HUES6 (cell line): ENCODE measurements around the gene PEPD.

Experiments
- H3K27ac ChIP-seq: 2 replicates; pipeline ENCODE4 v1.7.0; 2013; ENCODE audit warnings: low read depth, mild to moderate bottlenecking, low read length, inconsistent platforms
- H3K27me3 ChIP-seq: 2 replicates; pipeline ENCODE4 v1.6.1; 2013; ENCODE audit warnings: low read length; ENCODE audit not compliant: control insufficient read depth, insufficient read depth
- H3K36me3 ChIP-seq: 2 replicates; pipeline ENCODE4 v1.6.1; 2013; ENCODE audit warnings: low read length; ENCODE audit not compliant: control insufficient read depth, insufficient read depth
- H3K4me1 ChIP-seq: 2 replicates; pipeline ENCODE4 v1.6.1; 2013; ENCODE audit warnings: low read length; ENCODE audit not compliant: control insufficient read depth, insufficient read depth
- H3K4me3 ChIP-seq: 2 replicates; pipeline ENCODE4 v1.5.1; 2013; ENCODE audit warnings: low read depth, low read length
- H3K9ac ChIP-seq: one replicate; pipeline ENCODE4 v1.6.1; 2013; ENCODE audit warnings: mild to moderate bottlenecking, low read length
- H3K9me3 ChIP-seq: 2 replicates; pipeline ENCODE4 v1.6.1; 2013; ENCODE audit warnings: low read depth, low read length; ENCODE audit not compliant: control insufficient read depth, insufficient read depth

The PEPD gene

DNA sequence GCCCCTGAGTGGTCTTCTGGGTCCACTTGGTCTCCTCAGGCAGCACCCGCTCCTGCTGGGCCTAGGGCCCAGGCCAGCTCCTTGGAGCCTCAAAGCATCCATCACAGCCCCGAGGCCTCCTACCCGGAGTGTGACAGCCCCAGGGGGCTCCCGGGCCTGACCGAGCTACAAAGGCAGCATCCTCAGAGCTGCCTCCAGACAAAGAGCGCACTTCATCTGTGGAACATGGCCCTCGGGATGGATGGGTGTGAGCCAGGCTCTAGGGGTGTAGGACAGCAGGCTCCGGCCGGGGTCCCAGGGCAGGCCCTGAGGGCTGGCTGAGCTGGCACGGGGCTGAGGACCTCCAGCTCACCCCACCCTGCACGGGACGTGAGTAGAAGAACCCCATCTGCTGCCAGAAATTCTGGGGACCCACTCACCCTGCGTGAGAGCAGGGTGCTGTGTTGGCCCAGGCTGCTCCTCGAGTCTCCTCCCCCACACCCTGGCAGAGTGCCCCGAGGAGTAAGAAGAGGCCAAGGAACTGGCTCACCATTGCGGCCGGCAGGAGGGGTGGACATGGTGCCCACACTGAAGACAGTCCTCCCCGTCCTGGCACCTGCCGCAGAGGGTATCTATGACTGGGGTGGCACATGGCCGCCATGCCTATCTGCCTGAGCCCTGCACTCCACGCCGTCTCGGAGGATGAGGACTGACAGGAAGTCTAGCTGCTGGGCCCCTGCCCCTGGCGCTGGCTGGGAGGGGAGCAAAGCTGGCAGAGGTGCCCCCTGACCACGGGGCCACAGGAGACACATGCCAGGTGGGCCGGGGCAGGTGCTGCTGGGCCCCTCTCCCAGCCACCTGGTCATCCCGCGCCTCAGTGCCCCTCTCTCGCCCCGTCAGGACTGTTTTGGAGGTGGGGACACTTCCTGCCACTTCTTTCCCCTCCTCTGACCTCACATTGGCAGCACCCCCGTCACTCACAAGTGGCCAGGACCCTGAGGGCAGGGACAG is 125.7 kb downstream of the PEPD start:
- Histone ChIP-seq H3K36me3 (no peaks in the 10 kb centered on the region), H3K9ac (no peak overlapping the region), H3K4me1 (peaks cover 12% of the 10 kb centered on the region), H3K9me3 (no peaks in the 10 kb centered on the region), H3K4me3 (no peak overlapping the region), H3K27me3 (no peaks in the 10 kb centered on the region), H3K27ac (no peak overlapping the region)

DNA sequence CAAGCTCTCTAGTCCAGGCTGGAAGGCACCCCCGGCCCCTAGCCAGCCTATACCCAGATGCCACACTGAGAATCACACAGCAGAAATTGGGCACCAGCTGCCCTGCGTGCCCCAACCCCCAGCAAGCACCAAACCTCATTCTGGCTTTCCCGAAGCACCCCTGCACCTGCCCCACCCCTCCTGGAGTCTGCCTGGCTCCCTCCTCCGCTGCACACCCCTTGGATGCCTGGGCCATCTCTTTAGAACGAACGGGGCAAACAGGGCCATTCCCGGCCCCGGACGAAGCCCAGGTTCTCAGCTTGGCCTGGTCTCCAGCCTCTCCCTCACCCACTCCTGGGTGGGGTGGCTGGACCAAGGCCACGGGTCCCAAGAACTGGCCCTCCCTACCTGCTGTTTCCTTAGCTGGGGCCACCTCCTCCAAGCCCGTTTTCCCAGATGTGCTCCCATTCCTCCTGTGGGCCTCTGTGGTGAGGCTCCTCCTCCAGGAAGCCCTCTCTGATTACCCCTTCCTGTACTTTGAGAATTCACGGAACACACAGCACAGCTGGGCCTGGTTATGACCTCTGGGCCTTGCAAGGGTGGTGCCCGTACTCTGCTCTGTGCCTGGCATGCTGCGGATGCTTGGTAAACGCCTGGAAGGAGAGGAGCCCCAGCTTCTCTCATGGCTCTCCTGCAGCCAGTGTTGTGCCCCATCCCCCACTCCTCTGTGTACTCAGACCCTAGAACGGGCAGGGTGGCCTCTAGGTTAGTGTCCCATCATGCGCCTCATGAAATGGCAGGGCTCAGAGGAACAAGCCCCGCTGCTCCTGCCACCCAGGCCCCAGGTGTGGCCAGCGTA is 126.6 kb downstream of the PEPD start:
- peaks cover 12% of the 10 kb centered on the region for H3K4me1 ChIP-seq
- H3K27me3 ChIP-seq, result no peaks in the 10 kb centered on the region
- no peaks in the 10 kb centered on the region for H3K36me3 ChIP-seq
- no peak overlapping the region for H3K4me3 ChIP-seq
- H3K9ac ChIP-seq, result no peak overlapping the region
- H3K27ac ChIP-seq, result no peak overlapping the region
- no peaks in the 10 kb centered on the region for H3K9me3 ChIP-seq

DNA sequence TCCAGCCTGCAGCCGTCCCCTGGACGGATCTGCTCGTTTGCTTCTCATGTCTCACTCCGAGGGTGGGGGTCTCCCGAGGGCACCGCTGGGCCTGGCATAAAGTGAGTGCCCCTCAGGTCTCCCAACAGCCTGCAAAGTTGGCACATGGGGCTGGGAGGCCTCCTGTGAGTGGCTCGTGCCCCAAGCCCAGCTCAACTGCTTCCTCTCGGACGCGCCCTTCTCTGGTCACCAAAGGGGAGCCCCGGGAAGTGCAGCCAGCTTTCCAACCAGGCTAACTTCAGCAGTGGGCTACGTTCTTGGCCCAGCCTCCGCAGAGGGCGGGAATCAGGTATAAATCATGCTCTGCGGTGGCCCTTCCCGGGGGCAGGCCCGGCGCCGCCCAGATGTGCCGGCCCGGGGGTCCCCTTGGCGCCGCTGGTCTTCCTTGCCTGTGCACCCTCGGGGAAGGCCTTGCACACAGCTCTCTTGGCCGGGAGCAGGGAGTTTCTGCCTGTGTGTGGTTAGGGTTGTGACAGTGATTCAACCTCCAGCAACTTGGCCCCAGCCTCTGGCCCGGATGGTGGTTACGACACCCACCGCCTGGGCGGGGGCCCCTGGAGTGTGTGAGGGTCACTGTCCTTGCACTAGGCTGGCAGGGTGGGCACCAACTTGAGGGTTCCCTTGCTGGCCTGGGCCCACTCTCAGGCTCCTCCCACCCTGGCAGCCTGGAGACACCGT is 127.4 kb downstream of the PEPD start:
- Histone ChIP-seq H3K4me1 (peaks cover 12% of the 10 kb centered on the region), H3K9ac (no peak overlapping the region), H3K9me3 (no peaks in the 10 kb centered on the region), H3K27ac (no peak overlapping the region), H3K36me3 (0 out of 2 replicates have a peak, but pooled peaks cover 2% of the 10 kb centered on the region), H3K27me3 (no peaks in the 10 kb centered on the region), H3K4me3 (no peak overlapping the region)

DNA sequence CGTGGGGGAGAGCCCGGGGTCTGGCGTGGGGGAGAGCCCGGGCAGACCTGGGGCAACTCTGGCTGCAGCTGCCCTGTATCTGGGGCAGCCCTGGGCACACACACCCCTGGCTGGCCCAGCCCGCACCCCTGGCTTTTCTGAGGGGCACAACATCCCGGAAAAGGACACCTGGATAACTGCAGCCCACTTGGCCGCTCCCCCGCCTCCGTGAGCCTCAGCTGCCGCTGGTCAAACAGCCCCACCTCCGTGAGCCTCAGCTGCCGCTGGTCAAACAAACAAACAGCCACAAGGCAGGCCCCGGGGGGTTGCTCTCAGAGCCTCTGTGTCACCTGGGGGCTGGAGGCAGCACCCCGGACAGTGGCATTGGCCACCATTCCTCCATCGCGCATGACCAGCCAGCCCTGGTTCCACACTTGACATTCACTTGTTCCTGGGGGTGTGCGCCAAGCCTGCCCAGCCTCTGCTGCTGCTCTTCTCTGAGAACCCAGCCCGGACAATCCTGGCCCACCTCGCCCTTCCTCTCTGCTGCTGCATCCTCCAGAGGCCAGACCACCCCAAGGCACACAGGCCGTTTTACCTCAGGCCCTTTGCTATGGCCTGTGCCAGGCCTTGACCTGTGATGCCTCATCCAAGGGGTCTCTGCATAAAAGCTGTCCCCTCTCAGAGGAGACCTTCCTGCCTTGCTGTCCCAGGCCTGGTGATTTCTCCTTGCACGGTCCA is 128.1 kb downstream of the PEPD start:
- no peak overlapping the region for H3K27ac ChIP-seq

DNA sequence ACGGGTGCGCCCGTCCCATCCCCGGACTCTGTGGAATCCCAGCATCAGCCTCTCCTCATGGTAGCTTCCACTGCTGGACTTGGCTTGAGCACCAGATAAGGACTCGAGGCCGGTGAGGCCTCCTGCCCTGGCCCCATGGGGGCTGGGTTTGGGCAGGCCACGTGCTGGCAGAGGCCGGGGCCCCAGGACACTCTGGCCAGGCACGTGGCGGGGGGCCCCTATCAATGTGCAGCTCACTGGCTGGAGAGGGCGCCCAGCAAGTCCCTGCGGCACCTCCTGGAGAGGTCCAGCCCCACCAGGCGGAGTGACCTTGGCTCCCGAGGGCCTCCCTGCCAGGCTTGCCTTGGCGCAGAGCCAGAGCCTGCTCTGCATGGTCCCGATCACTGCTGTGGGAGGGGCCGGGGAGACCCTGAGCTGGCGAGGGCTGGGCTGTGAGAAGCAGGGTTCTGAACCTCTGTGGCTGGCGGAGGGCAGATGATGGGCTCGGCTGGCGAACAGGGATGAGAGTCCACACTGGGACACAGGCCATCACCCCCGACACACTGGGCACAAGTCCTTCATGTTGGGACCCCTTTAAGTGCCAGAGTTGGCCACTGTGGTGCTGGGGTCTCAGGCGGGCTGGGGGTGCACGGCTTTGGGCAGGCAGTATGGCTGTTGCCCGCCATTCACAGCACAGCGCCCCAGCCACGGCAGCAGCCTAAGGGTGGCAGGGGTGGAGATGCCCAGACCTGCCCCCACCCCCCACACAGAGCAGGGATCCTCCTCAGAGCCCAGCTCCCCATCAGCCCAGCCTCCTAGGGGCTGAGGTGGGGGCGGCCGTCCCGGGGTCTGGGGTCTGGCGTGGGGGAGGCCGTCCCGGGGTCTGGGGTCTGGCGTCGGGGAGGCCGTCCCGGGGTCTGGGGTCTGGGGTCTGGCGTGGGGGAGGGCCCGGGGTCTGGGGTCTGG is 129.0 kb downstream of the PEPD start:
- Histone ChIP-seq H3K36me3 (peaks cover 4% of the 10 kb centered on the region; the same call in 1 of the 2 replicates), H3K9ac (no peak overlapping the region), H3K27ac (0 out of 2 replicates have a peak overlapping the region, but pooled peaks have one; percentile 26), H3K4me3 (no peak overlapping the region), H3K27me3 (no peaks in the 10 kb centered on the region), H3K4me1 (peaks cover 12% of the 10 kb centered on the region), H3K9me3 (no peaks in the 10 kb centered on the region)

More for the DNA sequence above, 128.1 kb downstream of the PEPD start:
- H3K27me3 ChIP-seq, result no peaks in the 10 kb centered on the region
- H3K4me3 ChIP-seq, result no peak overlapping the region
- peaks cover 12% of the 10 kb centered on the region for H3K4me1 ChIP-seq
- no peaks in the 10 kb centered on the region for H3K9me3 ChIP-seq
- 0 out of 2 replicates have a peak, but pooled peaks cover 3% of the 10 kb centered on the region for H3K36me3 ChIP-seq
- H3K9ac ChIP-seq, result no peak overlapping the region

DNA sequence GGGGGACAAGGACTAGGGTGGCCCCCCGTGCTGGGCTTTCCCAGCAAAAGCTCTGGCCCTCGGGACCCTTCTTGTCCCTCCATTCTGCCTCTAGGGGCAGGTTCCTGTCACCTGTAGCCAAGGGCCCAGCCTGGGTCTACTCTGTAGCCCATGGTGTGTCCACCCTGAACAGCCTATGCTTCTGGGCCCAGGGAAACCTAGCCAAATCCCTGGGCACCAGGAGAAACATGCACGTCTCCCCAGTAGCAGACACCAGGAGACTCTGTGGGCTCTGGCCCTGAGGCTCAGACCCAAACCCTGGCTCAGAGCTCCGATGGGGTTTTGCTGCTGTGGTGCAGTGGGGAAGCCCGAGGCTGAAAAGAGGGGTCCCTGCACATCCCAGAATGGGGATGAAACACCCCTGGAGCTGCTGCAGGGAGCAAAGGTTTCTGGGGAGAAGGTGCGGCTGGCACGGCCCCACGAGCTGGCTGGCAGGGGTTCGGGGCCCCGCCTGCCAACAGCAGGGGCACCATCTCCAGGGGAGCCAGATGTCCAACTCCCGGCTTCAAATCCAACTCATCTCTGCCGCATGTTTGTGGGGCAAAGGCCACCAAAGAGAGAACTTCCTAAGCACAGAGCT is 129.9 kb downstream of the PEPD start:
- peaks cover 6% of the 10 kb centered on the region for H3K4me1 ChIP-seq
- H3K27ac ChIP-seq, result no peak overlapping the region

DNA sequence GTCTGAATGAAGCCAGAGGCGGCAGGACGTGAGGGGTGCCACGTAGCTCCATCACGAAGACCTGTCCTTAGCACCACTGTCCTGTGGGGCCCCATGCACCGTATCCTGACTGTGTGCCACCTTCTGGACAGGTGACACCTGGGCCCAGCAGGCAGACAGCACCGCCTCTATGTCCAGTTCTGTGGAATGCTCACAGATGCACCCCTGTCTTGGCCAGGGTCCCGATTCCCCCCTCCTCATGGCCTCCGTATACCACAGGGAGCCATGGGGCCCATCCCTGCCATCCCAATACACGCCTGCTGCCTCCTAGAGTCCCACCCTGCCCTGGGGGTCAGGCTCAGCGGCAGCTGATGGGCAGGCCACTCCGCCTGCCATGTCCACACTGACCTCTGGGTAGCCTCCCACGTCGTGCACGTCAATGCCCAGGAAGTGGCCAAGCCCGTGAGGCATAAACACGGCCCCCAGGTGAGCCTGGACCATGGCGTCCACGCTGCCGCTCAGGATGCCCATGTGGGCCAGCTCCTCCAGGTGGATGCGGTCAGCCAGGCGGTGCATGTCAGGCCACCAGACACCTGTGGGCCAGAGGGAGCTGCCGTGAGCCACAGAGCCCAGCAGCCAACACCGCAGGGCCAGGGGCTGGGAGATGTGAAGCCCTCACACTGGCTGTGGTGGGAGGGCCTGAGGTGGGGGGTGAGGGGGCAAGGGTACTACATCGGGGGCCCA is 130.5 kb downstream of the PEPD start:
- H3K27ac ChIP-seq, result no peak overlapping the region
- peaks cover 15% of the 10 kb centered on the region for H3K36me3 ChIP-seq
- H3K27me3 ChIP-seq, result no peaks in the 10 kb centered on the region
- no peak overlapping the region for H3K9ac ChIP-seq
- H3K4me1 ChIP-seq, result peaks cover 4% of the 10 kb centered on the region; the same call in 1 of the 2 replicates
- H3K4me3 ChIP-seq, result no peak overlapping the region
- no peaks in the 10 kb centered on the region for H3K9me3 ChIP-seq

More for the DNA sequence above, 129.9 kb downstream of the PEPD start:
- Histone ChIP-seq H3K9ac (no peak overlapping the region), H3K4me3 (no peak overlapping the region), H3K27me3 (no peaks in the 10 kb centered on the region), H3K36me3 (peaks cover 9% of the 10 kb centered on the region), H3K9me3 (no peaks in the 10 kb centered on the region)

DNA sequence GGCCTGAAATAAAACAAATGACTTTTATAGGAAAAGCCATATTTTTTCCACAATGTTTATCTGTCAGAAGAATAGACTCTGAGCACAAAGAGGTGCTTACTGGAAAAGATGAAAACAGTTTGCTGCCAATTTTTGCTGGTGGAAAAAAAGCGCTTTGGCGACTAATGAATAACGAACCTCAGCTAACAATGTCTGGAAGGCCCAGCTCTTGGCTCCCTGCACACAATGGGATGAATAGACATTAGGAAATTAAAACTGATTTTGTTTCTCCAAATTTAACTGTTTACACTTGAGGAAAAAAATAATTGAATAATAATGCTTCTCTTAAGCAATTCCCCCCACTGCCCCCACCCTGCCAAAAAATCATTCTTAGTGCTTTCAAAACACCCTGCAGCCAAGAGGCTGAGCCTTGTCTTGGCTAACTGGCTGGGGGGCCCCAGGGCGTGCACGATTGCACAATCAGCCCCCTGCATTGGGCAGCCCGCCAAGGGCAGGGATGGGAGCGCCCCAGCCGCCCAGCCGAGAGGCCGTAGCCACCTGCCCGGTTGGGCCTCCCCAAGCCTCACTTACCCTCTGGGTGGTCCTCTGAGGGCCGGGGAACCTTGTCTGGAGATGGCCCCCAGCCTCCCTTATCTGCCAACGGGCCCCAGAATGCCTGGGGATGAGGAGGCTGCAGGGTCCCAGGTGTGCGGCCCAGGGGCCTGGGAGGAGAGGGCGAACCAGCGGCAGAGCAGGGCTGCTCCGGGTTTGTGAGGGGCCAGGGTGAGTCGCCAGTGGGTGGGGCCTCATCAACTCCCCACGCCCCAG is 131.3 kb downstream of the PEPD start:
- Histone ChIP-seq H3K4me1 (peaks cover 4% of the 10 kb centered on the region; the same call in 1 of the 2 replicates), H3K27me3 (no peaks in the 10 kb centered on the region), H3K9me3 (no peaks in the 10 kb centered on the region), H3K4me3 (no peak overlapping the region), H3K27ac (no peak overlapping the region), H3K9ac (no peak overlapping the region), H3K36me3 (peaks cover 20% of the 10 kb centered on the region)
